ENCODE results near the gene KCNQ5.

The KCNQ5 gene

GRCh38 chr6:73129653-73130443 is 508.0 kb downstream of the KCNQ5 start:
- DNase-seq (ENCODE audit: low read depth): peak; percentile 69

- DNase-seq (ENCODE audit: low read depth): no peak
Observed at GRCh38 chr6:73131706-73132105, 509.8 kb downstream of the KCNQ5 start.

- DNase-seq (ENCODE audit: low read depth): no peak
Observed at GRCh38 chr6:73134588-73134987, 512.7 kb downstream of the KCNQ5 start.

GRCh38 chr6:73139681-73140383 is 518.0 kb downstream of the KCNQ5 start:
- no peak for DNase-seq (ENCODE audit: low read depth)

- no peak for DNase-seq (ENCODE audit: low read depth)
Observed at GRCh38 chr6:73143551-73143950, 521.7 kb downstream of the KCNQ5 start.

- no peak for DNase-seq (ENCODE audit: low read depth)
Observed at GRCh38 chr6:73144516-73144915, 522.7 kb downstream of the KCNQ5 start.

GRCh38 chr6:73145690-73146089 is 523.8 kb downstream of the KCNQ5 start:
- no peak for DNase-seq (ENCODE audit: low read depth)

GRCh38 chr6:73151732-73152131 is 529.9 kb downstream of the KCNQ5 start:
- no peak for DNase-seq (ENCODE audit: low read depth)

GRCh38 chr6:73152556-73152955 is 530.7 kb downstream of the KCNQ5 start:
- no peak for DNase-seq (ENCODE audit: low read depth)

GRCh38 chr6:73152966-73153757 is 531.3 kb downstream of the KCNQ5 start:
- DNase-seq (ENCODE audit: low read depth): no peak

GRCh38 chr6:73156793-73157767 is 535.2 kb downstream of the KCNQ5 start:
- DNase-seq (ENCODE audit: low read depth): no peak

- no peak for DNase-seq (ENCODE audit: low read depth)
Observed at GRCh38 chr6:73157870-73158269, 536.0 kb downstream of the KCNQ5 start.

GRCh38 chr6:73169111-73169510 is 547.2 kb downstream of the KCNQ5 start:
- peak; percentile 35 for DNase-seq (ENCODE audit: low read depth)

GRCh38 chr6:73169633-73170032 is 547.8 kb downstream of the KCNQ5 start:
- no peak for DNase-seq (ENCODE audit: low read depth)

GRCh38 chr6:73174646-73175045 is 552.8 kb downstream of the KCNQ5 start:
- DNase-seq (ENCODE audit: low read depth): no peak

- no peak for DNase-seq (ENCODE audit: low read depth)
Observed at GRCh38 chr6:73176057-73176456, 554.2 kb downstream of the KCNQ5 start.

- DNase-seq (ENCODE audit: low read depth): no peak
Observed at GRCh38 chr6:73177221-73177944, 555.5 kb downstream of the KCNQ5 start.

- DNase-seq (ENCODE audit: low read depth): no peak
Observed at GRCh38 chr6:73180076-73180738, 558.3 kb downstream of the KCNQ5 start.

- peak; percentile 70 for DNase-seq (ENCODE audit: low read depth)
Observed at GRCh38 chr6:73180763-73181619, 559.1 kb downstream of the KCNQ5 start.

Data from fibroblast of the conjunctiva (primary cell).